PFSK-1 (cell line): ENCODE data around the gene GRK5.

ENCODE experiments used
- POLR2AphosphoS5 ChIP-seq: IDR thresholded peaks from 2 replicates; pipeline ENCODE4 v1.6.1; 2012; ENCODE audit warnings: low read depth, mild to moderate bottlenecking, control low read depth, low read length, moderate library complexity
- REST ChIP-seq, 2 experiments: IDR thresholded peaks; 2 replicates each; pipeline versions ENCODE4 v1.6.1 to v1.8.0; 2011 to 2012; ENCODE audit warnings: low read depth in 2 of 2, low read length in 2 of 2, control low read depth in 1 of 2, inconsistent platforms in 1 of 2, mild to moderate bottlenecking in 1 of 2, moderate library complexity in 1 of 2; ENCODE audit not compliant: insufficient read depth in 1 of 2

GRCh38 chr10:119449760-119450461, 242.5 kb downstream of the GRK5 start:
- TF ChIP-seq POLR2AphosphoS5 = no peak
- TF ChIP-seq REST (IDR thresholded peaks at IDR 0.05; ENCODE audit: insufficient read depth in 1 of 2, low read depth in 2 of 2, low read length in 2 of 2) = no peak
